Neural cell (in vitro differentiated cells): ENCODE results near the gene PCBP4. TPM values are rescaled to one million over a fixed set of nuclear protein-coding genes. Genes with fewer than 3 reads are reported as not detected.

Experiments
- H2AFZ ChIP-seq: fragments of 200-600, 300-800 bp; sonication (generic), shearing (Covaris generic); 2 replicates; pipeline ENCODE4 v1.6.0; 2014; ENCODE audit warnings: low read depth, mild to moderate bottlenecking, antibody characterized with exemption, low read length, moderate library complexity
- H3F3A ChIP-seq: fragments of 200-600 bp; shearing (Covaris generic); 2 replicates; pipeline ENCODE4 v1.6.1; 2016; ENCODE audit warnings: mild to moderate bottlenecking, moderate library complexity, mixed read lengths, antibody characterized with exemption, low read length; ENCODE audit not compliant: insufficient read depth, poor library complexity, severe bottlenecking
- H3K27ac ChIP-seq: fragments of 200-600, 300-800 bp; sonication (generic), shearing (Covaris generic); 2 replicates; pipeline ENCODE4 v1.5.1; 2014; ENCODE audit warnings: mild to moderate bottlenecking, low read length, moderate library complexity
- H3K27me3 ChIP-seq: fragments of 300-800, 200-600 bp; sonication (generic), shearing (Covaris generic); 2 replicates; pipeline ENCODE4 v1.6.0; 2014; ENCODE audit warnings: mild to moderate bottlenecking, low read depth, low read length, moderate library complexity; ENCODE audit not compliant: insufficient read depth
- H3K36me3 ChIP-seq: fragments of 300-800, 200-600 bp; sonication (generic), shearing (Covaris generic); 2 replicates; pipeline ENCODE4 v1.5.1; 2014; ENCODE audit warnings: mild to moderate bottlenecking, antibody characterized with exemption, low read length, moderate library complexity; ENCODE audit not compliant: insufficient read depth
- H3K4me2 ChIP-seq: fragments of 300-800, 200-600 bp; sonication (generic), shearing (Covaris generic); 2 replicates; pipeline ENCODE4 v1.6.0; 2014; ENCODE audit warnings: mild to moderate bottlenecking, low read length
- H3K4me3 ChIP-seq: fragments of 300-800, 200-600 bp; sonication (generic), shearing (Covaris generic); 2 replicates; pipeline ENCODE4 v1.5.1; 2014; ENCODE audit warnings: mild to moderate bottlenecking, low read length, moderate library complexity
- H3K79me2 ChIP-seq: fragments of 200-600 bp; shearing (Covaris generic); replicated peaks from 2 replicates; pipeline ENCODE4 v1.6.0; 2014; ENCODE audit warnings: mild to moderate bottlenecking, low read length, moderate library complexity; ENCODE audit not compliant: insufficient read depth
- H3K9ac ChIP-seq: fragments of 300-800, 200-600 bp; sonication (generic), shearing (Covaris generic); 2 replicates; pipeline ENCODE4 v1.6.1; 2016; ENCODE audit warnings: mild to moderate bottlenecking, low read length, mixed read lengths
- H3K9me2 ChIP-seq: fragments of 200-600 bp; shearing (Covaris generic); 2 replicates; pipeline ENCODE4 v1.6.1; 2016; ENCODE audit warnings: mild to moderate bottlenecking, low read length, mixed read lengths; ENCODE audit not compliant: insufficient read depth
- H3K9me3 ChIP-seq: fragments of 200-600, 300-800 bp; sonication (generic), shearing (Covaris generic); 2 replicates; pipeline ENCODE4 v1.6.1; 2016; ENCODE audit warnings: mild to moderate bottlenecking, mixed run types, low read length, moderate library complexity, mixed read lengths
- H4K20me1 ChIP-seq: fragments of 200-600 bp; shearing (Covaris generic); 2 replicates; pipeline ENCODE4 v1.6.1; 2016; ENCODE audit warnings: mild to moderate bottlenecking, mixed run types; ENCODE audit not compliant: insufficient read depth
- CTCF ChIP-seq: fragments of 450-650 bp; IDR thresholded peaks from 2 replicates; pipeline ENCODE4 v1.5.1; 2014; ENCODE audit warnings: antibody characterized with exemption, mild to moderate bottlenecking, moderate library complexity; ENCODE audit not compliant: poor library complexity, severe bottlenecking
- EP300 ChIP-seq: fragments of 450-650 bp; conservative IDR thresholded peaks from 2 replicates; pipeline ENCODE4 v1.6.1; 2014; ENCODE audit warnings: antibody characterized with exemption, mild to moderate bottlenecking, moderate library complexity; ENCODE audit not compliant: poor library complexity, severe bottlenecking
- EZH2 ChIP-seq: fragments of 200-600, 300-800 bp; shearing (Covaris generic), sonication (generic); IDR thresholded peaks from 2 replicates; pipeline ENCODE4 v1.6.1; 2014; ENCODE audit warnings: antibody characterized with exemption, low read length, borderline replicate concordance, mild to moderate bottlenecking; ENCODE audit not compliant: insufficient read depth, poor library complexity, severe bottlenecking
- MXI1 ChIP-seq: fragments of 450-650 bp; conservative IDR thresholded peaks from 2 replicates; pipeline ENCODE4 v1.6.1; 2014; ENCODE audit warnings: antibody characterized with exemption, mild to moderate bottlenecking; ENCODE audit not compliant: poor library complexity, severe bottlenecking
- POLR2AphosphoS5 ChIP-seq: IDR thresholded peaks from 2 replicates; pipeline ENCODE4 v1.6.1; 2012
- RAD21 ChIP-seq: fragments of 450-650 bp; conservative IDR thresholded peaks from 2 replicates; pipeline ENCODE4 v1.6.1; 2014; ENCODE audit warnings: antibody characterized with exemption, mild to moderate bottlenecking, moderate library complexity
- REST ChIP-seq: IDR thresholded peaks from 2 replicates; pipeline ENCODE4 v1.6.1; 2012; ENCODE audit warnings: borderline replicate concordance
- SMC3 ChIP-seq: fragments of 450-650 bp; conservative IDR thresholded peaks from 2 replicates; pipeline ENCODE4 v1.6.1; 2014; ENCODE audit warnings: antibody characterized with exemption, mild to moderate bottlenecking, moderate library complexity; ENCODE audit not compliant: poor library complexity
- TAF1 ChIP-seq: IDR thresholded peaks from 2 replicates; pipeline ENCODE4 v1.6.1; 2012; ENCODE audit warnings: low read depth
- polyA plus RNA-seq: library from polyadenylated mRNA; depleted of rRNA; stranded (reverse); fragments of >200 nt; gene quantifications from 2 replicates; pipeline ENCODE4 v1.2.3, GENCODE V29; 2014

Gene PCBP4
- polyA plus RNA-seq, 1 donor from 2014 or later = 251 TPM

GRCh38 chr3:51941463-51941797 is 25.8 kb downstream of the PCBP4 start:
- H2AFZ ChIP-seq = peak overlapping the region; percentile 28
- no peak overlapping the region for H3K27ac ChIP-seq
- no peaks in the 10 kb centered on the region for H3K9me2 ChIP-seq
- no peaks in the 10 kb centered on the region for H3K79me2 ChIP-seq
- H3K9ac ChIP-seq = peak overlapping the region; percentile 57
- peak overlapping the region; percentile 77 for H3K4me2 ChIP-seq
- H3F3A ChIP-seq = no peaks in the 10 kb centered on the region
- H3K27me3 ChIP-seq = no peaks in the 10 kb centered on the region
- H3K9me3 ChIP-seq = no peaks in the 10 kb centered on the region
- H4K20me1 ChIP-seq = no peaks in the 10 kb centered on the region
- no peaks in the 10 kb centered on the region for H3K36me3 ChIP-seq
- H3K4me3 ChIP-seq = peak overlapping the region; percentile 76
- TF ChIP-seq RAD21 (no peak), REST (no peak), SMC3 (no peak), CTCF (no peak), MXI1 (no peak), EZH2 (no peak), POLR2AphosphoS5 (no peak), EP300 (no peak), TAF1 (no peak)

- Histone ChIP-seq H3F3A (no peaks in the 10 kb centered on the region), H4K20me1 (no peaks in the 10 kb centered on the region), H3K9me2 (no peaks in the 10 kb centered on the region), H3K36me3 (no peaks in the 10 kb centered on the region), H3K9me3 (no peaks in the 10 kb centered on the region), H3K4me3 (peak overlapping the region; percentile 76), H3K79me2 (no peaks in the 10 kb centered on the region), H3K27me3 (no peaks in the 10 kb centered on the region), H2AFZ (no peak overlapping the region), H3K9ac (peak overlapping the region; percentile 57), H3K27ac (no peak overlapping the region), H3K4me2 (peak overlapping the region; percentile 77)
- TF ChIP-seq CTCF (no peak), EP300 (no peak), MXI1 (no peak), EZH2 (no peak), SMC3 (no peak), REST (no peak), POLR2AphosphoS5 (no peak), TAF1 (no peak), RAD21 (no peak)
These were observed 26.4 kb downstream of the PCBP4 start for GRCh38 chr3:51940648-51941462.
